ENCODE data around the gene OFD1.

The OFD1 gene

GRCh38 chrX:13734278-13735172 lies at the start of gene OFD1, which contains the start of gene TRAPPC2:
OFD1 (plus strand) TSS chrX:13734748; CDS start chrX:13735072, 324 bp downstream.
TRAPPC2 (minus strand) TSS chrX:13734620; CDS start chrX:13719963, 14,657 bp downstream.
- in situ Hi-C loops (cut with MboI; ENCODE audit: low sequenced_read_pairs), result no loop called here

GRCh38 chrX:13685126-13685763 lies 49.3 kb upstream of the OFD1 start:
- in situ Hi-C loops (cut with MboI; ENCODE audit: low sequenced_read_pairs), result no loop called here

- in situ Hi-C loops (cut with MboI; ENCODE audit: low sequenced_read_pairs), result no loop called here
Measured at GRCh38 chrX:13687203-13687602, 47.3 kb upstream of the OFD1 start.

GRCh38 chrX:13688384-13688957 lies 46.1 kb upstream of the OFD1 start:
- in situ Hi-C loops (cut with MboI; ENCODE audit: low sequenced_read_pairs), result no loop called here

- in situ Hi-C loops (cut with MboI; ENCODE audit: low sequenced_read_pairs), result no loop called here
Measured at GRCh38 chrX:13688958-13689740, 45.4 kb upstream of the OFD1 start, which contains the start of gene RAB9A. RAB9A (plus strand) TSS chrX:13689128; CDS start chrX:13708747, 19,619 bp downstream.

GRCh38 chrX:13689741-13690211 lies 44.8 kb upstream of the OFD1 start:
- in situ Hi-C loops (cut with MboI; ENCODE audit: low sequenced_read_pairs), result no loop called here

- in situ Hi-C loops (cut with MboI; ENCODE audit: low sequenced_read_pairs), result no loop called here
Measured at GRCh38 chrX:13690836-13691235, 43.7 kb upstream of the OFD1 start.

GRCh38 chrX:13691841-13692371 lies 42.6 kb upstream of the OFD1 start:
- in situ Hi-C loops (cut with MboI; ENCODE audit: low sequenced_read_pairs), result no loop called here

- in situ Hi-C loops (cut with MboI; ENCODE audit: low sequenced_read_pairs), result no loop called here
Measured at GRCh38 chrX:13692771-13693231, 41.7 kb upstream of the OFD1 start.

- in situ Hi-C loops (cut with MboI; ENCODE audit: low sequenced_read_pairs), result no loop called here
Measured at GRCh38 chrX:13693341-13693961, 41.1 kb upstream of the OFD1 start.

- in situ Hi-C loops (cut with MboI; ENCODE audit: low sequenced_read_pairs), result no loop called here
Measured at GRCh38 chrX:13694359-13694758, 40.2 kb upstream of the OFD1 start.

GRCh38 chrX:13694983-13695382 lies 39.6 kb upstream of the OFD1 start:
- in situ Hi-C loops (cut with MboI; ENCODE audit: low sequenced_read_pairs), result no loop called here

GRCh38 chrX:13695601-13696115 lies 38.9 kb upstream of the OFD1 start:
- in situ Hi-C loops (cut with MboI; ENCODE audit: low sequenced_read_pairs), result no loop called here

GRCh38 chrX:13697455-13697854 lies 37.1 kb upstream of the OFD1 start:
- in situ Hi-C loops (cut with MboI; ENCODE audit: low sequenced_read_pairs), result no loop called here

GRCh38 chrX:13697976-13698375 lies 36.6 kb upstream of the OFD1 start:
- in situ Hi-C loops (cut with MboI; ENCODE audit: low sequenced_read_pairs), result no loop called here

GRCh38 chrX:13698432-13698831 lies 36.1 kb upstream of the OFD1 start:
- in situ Hi-C loops (cut with MboI; ENCODE audit: low sequenced_read_pairs), result no loop called here

GRCh38 chrX:13699183-13699826 lies 35.2 kb upstream of the OFD1 start:
- in situ Hi-C loops (cut with MboI; ENCODE audit: low sequenced_read_pairs), result no loop called here

- in situ Hi-C loops (cut with MboI; ENCODE audit: low sequenced_read_pairs), result no loop called here
Measured at GRCh38 chrX:13700380-13700779, 34.2 kb upstream of the OFD1 start.

- in situ Hi-C loops (cut with MboI; ENCODE audit: low sequenced_read_pairs), result no loop called here
Measured at GRCh38 chrX:13702111-13702789, 32.3 kb upstream of the OFD1 start.

Measured in HL-60/S4 treated with retinoic acid at 250 ng/mL for 4 days and 3 days (cell line).